LNCaP clone FGC (cell line): ENCODE data around the gene MAGI1.

ENCODE experiments used
- DNase-seq: peaks from one replicate; pipeline ENCODE4 v3.0.0-alpha.2; 2011; ENCODE audit warnings: low read depth
- H3K4me3 ChIP-seq: 2 replicates; pipeline ENCODE4 v1.5.1; 2011; ENCODE audit warnings: mild to moderate bottlenecking, low read depth, low read length, control low read depth
- TF ChIP-seq, protein P1 (sequence below): IDR thresholded peaks from 2 replicates; pipeline ENCODE4 v1.5.1; 2012; ENCODE audit warnings: mild to moderate bottlenecking; ENCODE audit not compliant: control insufficient read depth, insufficient read depth; ENCODE audit errors: extremely low read depth

Gene MAGI1

DNA sequence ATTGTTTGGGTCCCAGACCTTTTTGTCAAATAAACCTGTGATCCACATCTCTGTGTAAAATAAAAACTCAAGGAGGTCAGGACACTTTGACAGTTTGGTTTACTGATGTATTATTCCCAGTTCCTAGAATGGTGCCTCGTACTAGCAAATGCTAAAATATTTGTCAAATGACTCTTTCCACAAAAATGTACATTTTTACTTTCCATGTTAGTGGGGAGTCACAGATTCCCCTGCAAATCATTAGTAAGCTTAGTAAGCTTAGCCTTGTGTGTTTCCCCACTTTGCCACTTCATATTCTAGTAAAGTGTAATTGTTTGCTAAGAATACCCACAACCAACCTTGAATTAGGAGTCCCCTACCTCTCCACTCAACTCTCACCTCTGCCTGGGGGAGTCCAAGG, 2.4 kb upstream of the MAGI1 start:
- TF ChIP-seq, protein P1, sequence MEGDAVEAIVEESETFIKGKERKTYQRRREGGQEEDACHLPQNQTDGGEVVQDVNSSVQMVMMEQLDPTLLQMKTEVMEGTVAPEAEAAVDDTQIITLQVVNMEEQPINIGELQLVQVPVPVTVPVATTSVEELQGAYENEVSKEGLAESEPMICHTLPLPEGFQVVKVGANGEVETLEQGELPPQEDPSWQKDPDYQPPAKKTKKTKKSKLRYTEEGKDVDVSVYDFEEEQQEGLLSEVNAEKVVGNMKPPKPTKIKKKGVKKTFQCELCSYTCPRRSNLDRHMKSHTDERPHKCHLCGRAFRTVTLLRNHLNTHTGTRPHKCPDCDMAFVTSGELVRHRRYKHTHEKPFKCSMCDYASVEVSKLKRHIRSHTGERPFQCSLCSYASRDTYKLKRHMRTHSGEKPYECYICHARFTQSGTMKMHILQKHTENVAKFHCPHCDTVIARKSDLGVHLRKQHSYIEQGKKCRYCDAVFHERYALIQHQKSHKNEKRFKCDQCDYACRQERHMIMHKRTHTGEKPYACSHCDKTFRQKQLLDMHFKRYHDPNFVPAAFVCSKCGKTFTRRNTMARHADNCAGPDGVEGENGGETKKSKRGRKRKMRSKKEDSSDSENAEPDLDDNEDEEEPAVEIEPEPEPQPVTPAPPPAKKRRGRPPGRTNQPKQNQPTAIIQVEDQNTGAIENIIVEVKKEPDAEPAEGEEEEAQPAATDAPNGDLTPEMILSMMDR, result no peak
- DNase-seq, result no peak
- H3K4me3 ChIP-seq, result no peak overlapping the region

DNA sequence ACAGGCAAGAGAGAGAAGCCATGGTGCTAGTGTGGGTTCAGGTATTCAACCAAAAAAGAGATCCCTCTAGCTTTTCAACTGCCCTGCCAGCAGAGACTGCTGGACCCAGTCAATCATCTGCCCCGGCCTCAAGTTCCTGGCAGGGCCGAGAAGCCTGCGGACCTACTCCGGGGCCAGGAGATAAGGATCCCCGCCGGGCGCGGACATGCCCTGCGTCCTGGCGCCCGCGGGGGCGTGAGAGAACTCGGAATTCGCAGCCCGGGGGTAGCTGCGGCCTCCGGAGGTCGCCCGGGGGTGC, 821 bp upstream of the MAGI1 start:
- H3K4me3 ChIP-seq, result peak overlapping the region; percentile 94
- no peak for DNase-seq
- TF ChIP-seq, protein P1, result no peak

DNA sequence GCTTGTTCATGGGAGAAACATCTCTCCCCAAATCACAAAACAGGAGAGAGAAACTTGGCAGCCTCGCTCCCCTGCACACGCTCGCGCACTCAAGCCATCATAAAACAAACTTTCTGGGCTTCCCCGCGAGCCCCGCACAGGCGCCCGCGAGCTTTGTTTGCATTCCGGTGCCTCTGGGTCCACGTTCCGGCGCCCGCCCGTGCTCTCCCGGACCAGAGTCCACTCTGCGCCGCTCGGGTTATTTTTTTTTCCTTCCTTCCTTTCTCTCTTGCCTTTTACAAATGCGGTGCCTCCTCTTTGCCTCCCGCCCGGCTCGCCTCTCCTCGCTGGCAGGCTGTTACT, 363 bp downstream of the MAGI1 start:
- DNase-seq, result no peak
- TF ChIP-seq, protein P1, result no peak
- H3K4me3 ChIP-seq, result peak overlapping the region; percentile 94

DNA sequence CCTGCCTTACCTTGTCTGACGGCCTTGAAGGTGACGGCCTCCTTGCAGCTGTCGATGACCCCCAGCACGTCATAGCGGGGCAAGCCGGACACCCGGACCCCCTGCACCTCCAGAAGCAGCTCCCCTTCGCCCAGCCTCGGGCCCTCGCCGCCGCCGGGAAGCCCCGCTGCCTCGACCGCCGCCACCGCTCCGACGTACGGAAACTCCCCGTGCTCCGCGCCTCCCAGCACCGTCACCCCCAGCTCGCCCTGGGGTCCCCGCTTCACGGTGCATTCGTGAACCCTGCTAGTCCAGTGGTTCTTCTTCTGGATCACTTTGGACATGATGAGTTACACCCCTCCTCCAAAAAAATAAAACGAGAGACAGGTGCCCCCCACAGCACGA, 740 bp downstream of the MAGI1 start:
- no peak for DNase-seq
- H3K4me3 ChIP-seq, result peak overlapping the region; percentile 94
- TF ChIP-seq, protein P1, result no peak

DNA sequence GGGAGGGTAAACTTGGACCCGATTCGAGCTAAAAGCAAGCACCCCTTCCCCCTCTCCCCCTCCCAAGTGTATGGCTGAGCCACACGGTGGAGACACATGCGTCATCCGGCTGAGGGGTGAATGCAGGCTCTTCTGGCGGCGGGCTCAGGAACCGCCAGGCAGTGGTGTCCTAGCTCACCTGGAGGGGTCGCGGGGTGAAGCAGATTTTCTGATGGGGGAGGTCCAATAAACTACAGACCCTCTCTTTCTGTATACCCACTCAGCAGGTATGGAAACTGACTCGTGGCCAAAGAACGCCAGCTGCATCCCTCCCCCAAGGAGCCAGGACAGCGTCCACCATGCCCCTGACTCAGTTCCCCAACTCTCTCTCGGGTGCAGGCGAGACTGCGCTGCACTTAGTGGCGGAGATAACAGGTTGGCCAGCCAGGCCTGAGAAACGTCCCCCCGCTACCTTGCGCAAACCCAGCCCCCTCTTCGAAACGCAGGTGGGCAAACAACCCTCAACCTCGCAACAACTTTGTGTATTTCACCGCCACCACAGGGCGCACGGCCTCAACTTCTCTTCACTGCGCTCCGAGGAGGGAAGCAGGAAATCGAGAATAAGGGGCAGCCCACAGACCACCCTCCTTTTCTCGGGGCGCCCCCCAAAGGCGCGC, 1.3 kb downstream of the MAGI1 start:
- TF ChIP-seq, protein P1, result peak; percentile 70
- H3K4me3 ChIP-seq, result peak overlapping the region; percentile 94
- peak; percentile 25 for DNase-seq

DNA sequence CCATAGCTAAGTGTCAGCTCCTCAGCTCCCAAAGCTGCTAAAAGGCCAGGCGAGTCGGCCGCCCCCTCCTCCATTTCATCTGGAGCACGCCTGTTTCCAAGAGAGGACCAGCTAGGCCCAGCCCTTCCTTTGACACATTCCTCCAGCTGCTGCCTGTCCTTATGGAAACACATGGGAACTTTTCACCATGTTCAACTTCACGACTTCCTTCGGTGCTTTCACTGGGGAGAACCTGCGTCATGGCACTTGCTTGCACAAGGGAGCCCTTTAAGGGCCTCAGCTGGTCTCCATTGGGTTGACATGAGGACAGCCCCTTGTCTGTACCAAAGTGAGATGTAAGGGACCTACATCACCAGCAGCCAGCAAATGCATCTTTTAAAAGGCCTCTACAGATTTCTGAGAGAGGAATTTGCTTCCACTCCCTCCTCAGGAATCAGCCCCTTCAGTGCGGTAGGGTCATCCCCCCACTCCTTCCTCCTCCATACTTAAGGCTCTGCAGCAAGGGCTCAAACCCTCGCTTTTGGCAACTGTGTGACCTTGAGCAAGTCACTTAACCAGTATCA, 2.1 kb downstream of the MAGI1 start:
- H3K4me3 ChIP-seq, result peak overlapping the region; percentile 94
- DNase-seq, result no peak
- TF ChIP-seq, protein P1, result no peak
